ENCODE measurements around the gene SEMA4D.

GRCh38 chr9:89356782-89357181 lies 141.1 kb downstream of the SEMA4D start:
- TF ChIP-seq CTCF (IDR thresholded peaks at IDR 0.05; ENCODE audit: insufficient read depth, low read length) (no peak), REST (IDR thresholded peaks at IDR 0.05; ENCODE audit: insufficient replicate concordance, low read depth) (no peak), POLR2AphosphoS5 (IDR thresholded peaks at IDR 0.05; ENCODE audit: low read depth) (no peak), GABPA (IDR thresholded peaks at IDR 0.05; ENCODE audit: low read depth) (no peak), SPI1 (IDR thresholded peaks at IDR 0.05; ENCODE audit: borderline replicate concordance, low read depth) (no peak)

Measured in HL-60 (cell line).